GM10266 (cell line): ENCODE measurements around the gene WDFY4.

Experiments used
- DNase-seq: peaks from one replicate; pipeline ENCODE4 v3.0.0; 2012; ENCODE audit errors: extremely low spot score
- CTCF ChIP-seq: IDR thresholded peaks from 2 replicates; pipeline ENCODE4 v1.5.1; 2012; ENCODE audit warnings: mild to moderate bottlenecking, low read depth; ENCODE audit not compliant: control insufficient read depth, insufficient read depth; ENCODE audit errors: missing control alignments

The WDFY4 gene

GRCh38 chr10:48806342-48806741 lies 121.7 kb downstream of the WDFY4 start:
- TF ChIP-seq CTCF, result no peak
- no peak for DNase-seq

- DNase-seq, result no peak
- no peak for TF ChIP-seq CTCF
Measured at GRCh38 chr10:48807791-48808470, 123.3 kb downstream of the WDFY4 start.

- no peak for DNase-seq
- no peak for TF ChIP-seq CTCF
Measured at GRCh38 chr10:48809261-48809660, 124.6 kb downstream of the WDFY4 start.

GRCh38 chr10:48811461-48811860 lies 126.8 kb downstream of the WDFY4 start:
- no peak for DNase-seq
- no peak for TF ChIP-seq CTCF

GRCh38 chr10:48811917-48812316 lies 127.2 kb downstream of the WDFY4 start:
- no peak for TF ChIP-seq CTCF
- no peak for DNase-seq

GRCh38 chr10:48813291-48813690 lies 128.6 kb downstream of the WDFY4 start:
- no peak for TF ChIP-seq CTCF
- no peak for DNase-seq

GRCh38 chr10:48813825-48814224 lies 129.2 kb downstream of the WDFY4 start:
- DNase-seq, result no peak

More at GRCh38 chr10:48813825-48814224, 129.2 kb downstream of the WDFY4 start:
- no peak for TF ChIP-seq CTCF
